Endothelial cell of umbilical vein (primary cell): ENCODE results near the gene LALBA.
"Not testable (repeated sequence)": the region's sequence is repeated elsewhere in the genome, so short reads cannot be mapped to it uniquely, and the experiment has no call there.

Source experiments
- CTCF ChIP-seq, 2 donors: IDR thresholded peaks; 1 replicate in 1 of 2; 2 replicates in 1 of 2; pipeline ENCODE4 v1.5.1; 2011; ENCODE audit warnings: low read length in 2 of 2, mild to moderate bottlenecking in 2 of 2, moderate library complexity in 2 of 2, control low read depth in 1 of 2, inconsistent platforms in 1 of 2, low read depth in 1 of 2; ENCODE audit not compliant: insufficient read depth in 1 of 2; ENCODE audit errors: extremely low read depth in 1 of 2
- MAX ChIP-seq: IDR thresholded peaks from 2 replicates; pipeline ENCODE4 v1.6.1; 2011; ENCODE audit not compliant: insufficient read depth, insufficient read length
- MYC ChIP-seq: IDR thresholded peaks from one replicate; pipeline ENCODE4 v1.6.1; 2011; ENCODE audit warnings: mild to moderate bottlenecking, low read depth, low read length
- POLR2A ChIP-seq: IDR thresholded peaks from 2 replicates; pipeline ENCODE4 v1.6.1; 2012; ENCODE audit warnings: low read depth, mild to moderate bottlenecking, control low read depth, low read length
- POLR2AphosphoS5 ChIP-seq: IDR thresholded peaks from 2 replicates; pipeline ENCODE4 v1.6.1; 2012; ENCODE audit warnings: low read depth, mild to moderate bottlenecking, control low read depth, low read length, moderate library complexity; ENCODE audit not compliant: insufficient read depth

- not testable (repeated sequence) for TF ChIP-seq MAX; CTCF (IDR thresholded peaks at IDR 0.05; ENCODE audit: extremely low read depth in 1 of 2, insufficient read depth in 1 of 2, low read depth in 1 of 2, low read length in 2 of 2); MYC; POLR2AphosphoS5; POLR2A
Observed at GRCh38 chr12:48547012-48547411, 22.8 kb downstream of the LALBA start.
